ENCODE data around the gene PEX13.
"Not testable (repeated sequence)": the region's sequence is repeated elsewhere in the genome, so short reads cannot be mapped to it uniquely, and the experiment has no call there.

PEX13 gene

GRCh38 chr2:61005736-61006135 lies 11.8 kb upstream of the PEX13 start:
- in situ Hi-C loops (cut with MboI; ENCODE audit: low sequenced_read_pairs) = no loop called here

GRCh38 chr2:61006486-61007105 lies 10.9 kb upstream of the PEX13 start:
- in situ Hi-C loops (cut with MboI; ENCODE audit: low sequenced_read_pairs) = no loop called here

- in situ Hi-C loops (cut with MboI; ENCODE audit: low sequenced_read_pairs) = no loop called here
Observed at GRCh38 chr2:61009355-61009754, 8.2 kb upstream of the PEX13 start.

GRCh38 chr2:61011678-61012077 lies 5.8 kb upstream of the PEX13 start:
- in situ Hi-C loops (cut with MboI; ENCODE audit: low sequenced_read_pairs) = no loop called here

GRCh38 chr2:61012303-61012702 lies 5.2 kb upstream of the PEX13 start:
- in situ Hi-C loops (cut with MboI; ENCODE audit: low sequenced_read_pairs) = not testable (repeated sequence)

- in situ Hi-C loops (cut with MboI; ENCODE audit: low sequenced_read_pairs) = no loop called here
Observed at GRCh38 chr2:61013382-61013781, 4.1 kb upstream of the PEX13 start.

- in situ Hi-C loops (cut with MboI; ENCODE audit: low sequenced_read_pairs) = no loop called here
Observed at GRCh38 chr2:61014763-61015162, 2.8 kb upstream of the PEX13 start.

- in situ Hi-C loops (cut with MboI; ENCODE audit: low sequenced_read_pairs) = no loop called here
Observed at GRCh38 chr2:61015976-61016375, 1.5 kb upstream of the PEX13 start.

- in situ Hi-C loops (cut with MboI; ENCODE audit: low sequenced_read_pairs) = no loop called here
Observed at GRCh38 chr2:61016392-61017002, 1.0 kb upstream of the PEX13 start.

- in situ Hi-C loops (cut with MboI; ENCODE audit: low sequenced_read_pairs) = no loop called here
Observed at GRCh38 chr2:61017003-61017555, 441 bp upstream of the PEX13 start.

- in situ Hi-C loops (cut with MboI; ENCODE audit: low sequenced_read_pairs) = no loop called here
Observed at GRCh38 chr2:61018318-61018755, 817 bp downstream of the PEX13 start.

- in situ Hi-C loops (cut with MboI; ENCODE audit: low sequenced_read_pairs) = no loop called here
Observed at GRCh38 chr2:61018798-61019197, 1.3 kb downstream of the PEX13 start.

GRCh38 chr2:61021228-61021660 lies 3.7 kb downstream of the PEX13 start:
- in situ Hi-C loops (cut with MboI; ENCODE audit: low sequenced_read_pairs) = no loop called here

GRCh38 chr2:61023670-61024069 lies 6.2 kb downstream of the PEX13 start:
- in situ Hi-C loops (cut with MboI; ENCODE audit: low sequenced_read_pairs) = no loop called here

GRCh38 chr2:61029533-61029932 lies 12.0 kb downstream of the PEX13 start:
- in situ Hi-C loops (cut with MboI; ENCODE audit: low sequenced_read_pairs) = no loop called here

- in situ Hi-C loops (cut with MboI; ENCODE audit: low sequenced_read_pairs) = not testable (repeated sequence)
Observed at GRCh38 chr2:61034592-61034991, 17.1 kb downstream of the PEX13 start.

- in situ Hi-C loops (cut with MboI; ENCODE audit: low sequenced_read_pairs) = not testable (repeated sequence)
Observed at GRCh38 chr2:61036643-61037042, 19.1 kb downstream of the PEX13 start.

- in situ Hi-C loops (cut with MboI; ENCODE audit: low sequenced_read_pairs) = no loop called here
Observed at GRCh38 chr2:61042807-61043206, 25.3 kb downstream of the PEX13 start.

GRCh38 chr2:61044636-61045035 lies 27.1 kb downstream of the PEX13 start:
- in situ Hi-C loops (cut with MboI; ENCODE audit: low sequenced_read_pairs) = no loop called here

GRCh38 chr2:61045226-61045625 lies 27.7 kb downstream of the PEX13 start:
- in situ Hi-C loops (cut with MboI; ENCODE audit: low sequenced_read_pairs) = no loop called here

GRCh38 chr2:61045999-61046398 lies 28.5 kb downstream of the PEX13 start:
- in situ Hi-C loops (cut with MboI; ENCODE audit: low sequenced_read_pairs) = no loop called here

- in situ Hi-C loops (cut with MboI; ENCODE audit: low sequenced_read_pairs) = no loop called here
Observed at GRCh38 chr2:61055557-61055956, 38.0 kb downstream of the PEX13 start.

Measured in HL-60/S4 (cell line).